Endodermal cell (in vitro differentiated cells): ENCODE data around the gene OARD1. TPM values are rescaled to one million over a fixed set of nuclear protein-coding genes. Genes with fewer than 3 reads are reported as not detected.

Experiments
- DNase-seq: peaks from one replicate; pipeline ENCODE4 v3.0.0-alpha.2; 2017
- H3K27ac ChIP-seq: 2 replicates; pipeline ENCODE4 v1.5.1; 2013; ENCODE audit warnings: mild to moderate bottlenecking, low read depth, low read length, moderate library complexity
- H3K27me3 ChIP-seq: 2 replicates; pipeline ENCODE4 v1.6.1; 2013; ENCODE audit warnings: mild to moderate bottlenecking, low read length, moderate library complexity; ENCODE audit not compliant: insufficient read depth, control insufficient read depth, poor library complexity, severe bottlenecking
- H3K36me3 ChIP-seq: 2 replicates; pipeline ENCODE4 v1.7.0; 2013; ENCODE audit warnings: mild to moderate bottlenecking, low read length, moderate library complexity; ENCODE audit not compliant: control insufficient read depth, insufficient read depth
- H3K4me1 ChIP-seq: one replicate; pipeline ENCODE4 v1.7.0; 2013; ENCODE audit warnings: low read length; ENCODE audit not compliant: control insufficient read depth, insufficient read depth
- H3K4me3 ChIP-seq: 2 replicates; pipeline ENCODE4 v1.5.1; 2013; ENCODE audit warnings: mild to moderate bottlenecking, low read length, moderate library complexity
- H3K9ac ChIP-seq: 2 replicates; pipeline ENCODE4 v1.6.1; 2013; ENCODE audit warnings: mild to moderate bottlenecking, low read length, moderate library complexity; ENCODE audit not compliant: poor library complexity, severe bottlenecking; ENCODE audit errors: extremely low read depth
- H3K9me3 ChIP-seq: 2 replicates; pipeline ENCODE4 v1.6.1; 2013; ENCODE audit warnings: mild to moderate bottlenecking, low read length, moderate library complexity; ENCODE audit not compliant: control insufficient read depth
- H3K27ac Mint-ChIP-seq: 2 replicates; pipeline ENCODE4 v1.8.0; 2020; ENCODE audit warnings: mixed read lengths
- H3K27me3 Mint-ChIP-seq: 2 replicates; pipeline ENCODE4 v1.8.0; 2021; ENCODE audit warnings: mild to moderate bottlenecking, mixed read lengths; ENCODE audit not compliant: insufficient read depth
- H3K36me3 Mint-ChIP-seq: 2 replicates; pipeline ENCODE4 v1.8.0; 2020; ENCODE audit warnings: low read depth, mixed read lengths
- H3K4me1 Mint-ChIP-seq: 2 replicates; pipeline ENCODE4 v1.8.0; 2020; ENCODE audit warnings: mixed read lengths
- H3K4me3 Mint-ChIP-seq: 2 replicates; pipeline ENCODE4 v1.8.0; 2020; ENCODE audit warnings: mild to moderate bottlenecking, moderate library complexity, mixed read lengths
- H3K9me3 Mint-ChIP-seq: 2 replicates; pipeline ENCODE4 v1.8.0; 2020; ENCODE audit warnings: mild to moderate bottlenecking, mixed read lengths
- WGBS, 2 experiments: methylation state at CpG; one replicate each; pipeline versions ENCODE4 v1.1.5 to v1.1.7; 2013; ENCODE audit warnings: missing lambda C conversion rate in 2 of 2, mixed read lengths in 1 of 2; ENCODE audit not compliant: insufficient coverage in 1 of 2, insufficient read length in 1 of 2; 5-methylcytosine and 5-hydroxymethylcytosine counted together
- total RNA-seq, 2 donors: library from RNA; stranded (reverse); fragmentation: NEBNext Ultra II Directional in 1 of 2; extraction: Animal tissue kit (Norgen Biotek cat#: 25700) in 1 of 2; gene quantifications; 2 replicates in 1 of 2; 3 replicates in 1 of 2; pipeline ENCODE4 v1.2.1, GENCODE V29; 2021
- TF ChIP-seq, protein P1 (sequence below): fragments of 200-600 bp; sonication (generic); conservative IDR thresholded peaks from 2 replicates; pipeline ENCODE4 v1.5.0; 2021; ENCODE audit warnings: antibody characterized with exemption, mild to moderate bottlenecking

OARD1 gene
- total RNA-seq, 2 donors from 2014 or later: 33.8 to 40.7 TPM

GRCh38 chr6:41061196-41061726 lies 10.9 kb downstream of the OARD1 start:
- Mint-ChIP-seq H3K4me1 (peaks cover 67% of the 10 kb centered on the region), H3K9me3 (no peaks in the 10 kb centered on the region), H3K27me3 (no peaks in the 10 kb centered on the region), H3K36me3 (peaks cover 15% of the 10 kb centered on the region), H3K4me3 (no peak overlapping the region), H3K27ac (no peak overlapping the region)
- Histone ChIP-seq H3K4me3 (no peak overlapping the region), H3K4me1 (peaks cover 22% of the 10 kb centered on the region), H3K27ac (no peak overlapping the region), H3K36me3 (no peaks in the 10 kb centered on the region), H3K27me3 (no peaks in the 10 kb centered on the region), H3K9ac (no peak overlapping the region), H3K9me3 (no peaks in the 10 kb centered on the region)
- no peak for DNase-seq
- WGBS, 2 experiments: 95 to 96% methylated on average over 12 to 13 of the region's 13 CpGs
- TF ChIP-seq, protein P1, sequence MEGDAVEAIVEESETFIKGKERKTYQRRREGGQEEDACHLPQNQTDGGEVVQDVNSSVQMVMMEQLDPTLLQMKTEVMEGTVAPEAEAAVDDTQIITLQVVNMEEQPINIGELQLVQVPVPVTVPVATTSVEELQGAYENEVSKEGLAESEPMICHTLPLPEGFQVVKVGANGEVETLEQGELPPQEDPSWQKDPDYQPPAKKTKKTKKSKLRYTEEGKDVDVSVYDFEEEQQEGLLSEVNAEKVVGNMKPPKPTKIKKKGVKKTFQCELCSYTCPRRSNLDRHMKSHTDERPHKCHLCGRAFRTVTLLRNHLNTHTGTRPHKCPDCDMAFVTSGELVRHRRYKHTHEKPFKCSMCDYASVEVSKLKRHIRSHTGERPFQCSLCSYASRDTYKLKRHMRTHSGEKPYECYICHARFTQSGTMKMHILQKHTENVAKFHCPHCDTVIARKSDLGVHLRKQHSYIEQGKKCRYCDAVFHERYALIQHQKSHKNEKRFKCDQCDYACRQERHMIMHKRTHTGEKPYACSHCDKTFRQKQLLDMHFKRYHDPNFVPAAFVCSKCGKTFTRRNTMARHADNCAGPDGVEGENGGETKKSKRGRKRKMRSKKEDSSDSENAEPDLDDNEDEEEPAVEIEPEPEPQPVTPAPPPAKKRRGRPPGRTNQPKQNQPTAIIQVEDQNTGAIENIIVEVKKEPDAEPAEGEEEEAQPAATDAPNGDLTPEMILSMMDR: no peak

- H3K9ac ChIP-seq: no peak overlapping the region
- no peak overlapping the region for H3K27ac ChIP-seq
- H3K9me3 Mint-ChIP-seq: no peaks in the 10 kb centered on the region
- H3K9me3 ChIP-seq: no peaks in the 10 kb centered on the region
- WGBS, 2 experiments: 100% methylated on average over 1 of the region's 1 CpG
- no peak for DNase-seq
- TF ChIP-seq, protein P1: no peak
- H3K27ac Mint-ChIP-seq: no peak overlapping the region
- H3K4me1 Mint-ChIP-seq: peaks cover 64% of the 10 kb centered on the region
- peaks cover 23% of the 10 kb centered on the region for H3K4me1 ChIP-seq
- no peaks in the 10 kb centered on the region for H3K27me3 Mint-ChIP-seq
- H3K4me3 Mint-ChIP-seq: no peak overlapping the region
- H3K36me3 Mint-ChIP-seq: peaks cover 14% of the 10 kb centered on the region
- H3K4me3 ChIP-seq: no peak overlapping the region
- no peaks in the 10 kb centered on the region for H3K27me3 ChIP-seq
- H3K36me3 ChIP-seq: no peaks in the 10 kb centered on the region
Observed at GRCh38 chr6:41059556-41059955, 12.6 kb downstream of the OARD1 start.

DNA sequence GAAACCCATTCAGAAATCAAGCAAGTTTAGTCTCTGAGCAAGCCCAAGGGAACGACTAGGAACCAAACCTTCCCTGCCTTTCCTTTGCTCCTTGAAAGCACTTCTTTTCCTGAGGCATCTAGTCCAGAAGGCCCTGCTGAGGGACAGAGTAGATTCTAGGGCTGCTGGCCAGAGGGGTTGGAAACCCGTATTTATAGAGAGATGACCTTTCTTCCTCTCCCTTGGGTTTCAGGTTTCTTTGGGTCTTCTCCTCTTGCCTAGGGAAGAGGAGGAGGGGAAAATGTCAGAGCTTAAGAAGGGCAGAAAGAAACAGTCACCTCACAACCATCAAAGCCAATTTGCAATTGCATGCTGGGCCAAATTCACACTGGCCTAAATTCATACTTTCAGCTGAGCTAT lies 13.4 kb downstream of the OARD1 start:
- peaks cover 17% of the 10 kb centered on the region for H3K4me1 ChIP-seq
- H3K9ac ChIP-seq: no peak overlapping the region
- Mint-ChIP-seq H3K27ac (no peak overlapping the region), H3K4me1 (peaks cover 57% of the 10 kb centered on the region), H3K36me3 (peaks cover 14% of the 10 kb centered on the region), H3K27me3 (no peaks in the 10 kb centered on the region), H3K4me3 (no peak overlapping the region), H3K9me3 (no peaks in the 10 kb centered on the region)
- no peak for DNase-seq
- WGBS, 2 experiments: 90% methylated on average over 2 of the region's 2 CpGs; no CpG with 5 or more reads in 1 of the 2 experiments
- TF ChIP-seq, protein P1: no peak
- no peak overlapping the region for H3K27ac ChIP-seq
- no peaks in the 10 kb centered on the region for H3K27me3 ChIP-seq
- H3K36me3 ChIP-seq: no peaks in the 10 kb centered on the region
- no peak overlapping the region for H3K4me3 ChIP-seq
- H3K9me3 ChIP-seq: no peaks in the 10 kb centered on the region
